Psoas muscle (tissue), 8 donors: Measurements from ENCODE around the gene CDKN2A. TPM values are rescaled to one million over a fixed set of nuclear protein-coding genes. Genes with fewer than 3 reads are reported as not detected.

ENCODE experiments used
- ATAC-seq, 4 donors: fragments of 200-7000 bp; cut with Tn5 transposase; one replicate each; pipeline ENCODE4 v1.9.1; 2020; ENCODE audit warnings: moderate library complexity in 3 of 4, mild to moderate bottlenecking in 2 of 4
- DNase-seq, 2 donors: peaks; one replicate each; pipeline ENCODE4 v3.0.0-alpha.2; 2020
- H3K27ac ChIP-seq: fragments of 200-600 bp; one replicate; pipeline ENCODE4 v1.8.0; 2022
- H3K27me3 ChIP-seq, 3 donors: fragments of 200-600 bp in 1 of 3; one replicate each; pipeline versions ENCODE4 v1.6.1 to v1.8.0; 2013 to 2022; ENCODE audit warnings: low read length in 2 of 3, mild to moderate bottlenecking in 2 of 3, moderate library complexity in 1 of 3; ENCODE audit not compliant: insufficient read depth in 3 of 3
- H3K36me3 ChIP-seq, 2 donors: fragments of 200-600 bp in 1 of 2; one replicate each; pipeline versions ENCODE4 v1.6.1 to v1.8.0; 2013 to 2022; ENCODE audit warnings: low read depth in 1 of 2, mild to moderate bottlenecking in 1 of 2, moderate library complexity in 1 of 2; ENCODE audit not compliant: insufficient read depth in 1 of 2
- H3K4me1 ChIP-seq: fragments of 200-600 bp; one replicate; pipeline ENCODE4 v1.8.0; 2022
- H3K4me3 ChIP-seq: fragments of 200-600 bp; one replicate; pipeline ENCODE4 v1.8.0; 2022; ENCODE audit warnings: mild to moderate bottlenecking
- H3K9me3 ChIP-seq: fragments of 200-600 bp; one replicate; pipeline ENCODE4 v1.8.0; 2022
- CTCF ChIP-seq: fragments of 200-600 bp; IDR thresholded peaks from one replicate; pipeline ENCODE4 v1.8.0; 2022; ENCODE audit warnings: antibody characterized with exemption
- WGBS, 3 donors: extraction: QIAGEN DNeasy Blood & Tissue Kit; methylation state at CpG; one replicate each; pipeline versions ENCODE4 v1.1.6 to v1.1.7; 2013; 5-methylcytosine and 5-hydroxymethylcytosine counted together
- intact Hi-C, 2 donors: fragments of 100-400 bp; cut with DNase I; formaldehyde crosslinking; loops; one replicate each; pipeline versions ENCODE4 v1.11.0 to v1.14.2; 2022
- polyA plus RNA-seq, 3 donors: library from polyadenylated mRNA; stranded (reverse); fragments of 200-250 nt; gene quantifications; one replicate each; pipeline ENCODE4 v1.2.3, GENCODE V29; 2013
- total RNA-seq, 4 donors: library from RNA; stranded (reverse); fragmentation: NEBNext Ultra II Directional in 2 of 4; extraction: Animal tissue kit (Norgen Biotek cat#: 25700) in 2 of 4; gene quantifications; one replicate each; pipeline versions ENCODE4 v1.2.1 to v1.2.4, GENCODE V29; 2021 to 2023
- donor health status: healthy with polysubstance abuse.
- donor health status: DM: no; HTN: no; CAD: no; lungs with moderate emphysema.
- donor health status: Bipolar disorder and iron deficiency.
- donor health status: healthy.
- donor health status: DM: yes; HTN: yes; CAD: no.
- donor health status: DM: no; HTN: no; CAD: no.
- donor health status: DM: no; HTN: no; CAD: no.
- donor health status: DM: yes; HTN: yes; CAD: no.

CDKN2A gene
- total and polyA plus RNA-seq, 7 donors = 0.04 to 0.66 (median 0.32) TPM; not detected in 4

GRCh38 chr9:21982861-21983560, 11.2 kb downstream of the CDKN2A start:
- Histone ChIP-seq H3K36me3 (no peaks in the 10 kb centered on the region), H3K27me3 (peaks cover 2 to 88% (median 14%) of the 10 kb centered on the region in 3 donors), H3K4me3 (no peak overlapping the region), H3K9me3 (no peaks in the 10 kb centered on the region), H3K27ac (no peak overlapping the region), H3K4me1 (no peaks in the 10 kb centered on the region)
- intact Hi-C loops = no loop called here
- ATAC-seq (no peak), DNase-seq (no peak)
- no peak for TF ChIP-seq CTCF
- WGBS, 3 donors = 38 to 68% (median 51%) methylated on average over 1 of the region's 1 CpG

- Histone ChIP-seq H3K4me1 (no peaks in the 10 kb centered on the region), H3K4me3 (no peak overlapping the region), H3K36me3 (no peaks in the 10 kb centered on the region), H3K27me3 (peaks cover 4 to 89% (median 14%) of the 10 kb centered on the region in 3 donors), H3K9me3 (no peaks in the 10 kb centered on the region), H3K27ac (no peak overlapping the region)
- no peak for TF ChIP-seq CTCF
- intact Hi-C loops = no loop called here
- DNase-seq (no peak), ATAC-seq (no peak)
- 44 to 65% (median 54%) methylated on average over 1 of the region's 1 CpG for WGBS, 3 donors
These were observed 11.8 kb downstream of the CDKN2A start for GRCh38 chr9:21982391-21982790.

- Histone ChIP-seq H3K9me3 (no peaks in the 10 kb centered on the region), H3K4me1 (peaks cover 8% of the 10 kb centered on the region), H3K36me3 (no peaks in the 10 kb centered on the region), H3K27me3 (peaks cover 13 to 98% (median 32%) of the 10 kb centered on the region in 3 donors), H3K27ac (no peak overlapping the region), H3K4me3 (no peak overlapping the region)
- no peak for TF ChIP-seq CTCF
- ATAC-seq = no peak
- WGBS, 3 donors = 17 to 18% (median 18%) methylated on average over 19 of the region's 19 CpGs
- DNase-seq = no peak
- intact Hi-C loops = loop anchor here in 1 of 2 donors (10.0 kb wide), 1 partner anchor 152 kb away; no protein-coding TSS in a partner anchor
These were observed 17.8 kb downstream of the CDKN2A start for GRCh38 chr9:21976334-21976875.

GRCh38 chr9:21974722-21975409, 19.3 kb downstream of the CDKN2A start:
- Histone ChIP-seq H3K36me3 (no peaks in the 10 kb centered on the region), H3K4me1 (peaks cover 8% of the 10 kb centered on the region), H3K27ac (no peak overlapping the region), H3K9me3 (no peaks in the 10 kb centered on the region), H3K27me3 (peaks cover 13 to 100% (median 41%) of the 10 kb centered on the region in 3 donors), H3K4me3 (peak overlapping the region; percentile 63)
- ATAC-seq (peak; percentile 52 to 85 (median 65)), DNase-seq (peak; percentile 25 to 53)
- 1% methylated on average over 46 to 51 of the region's 51 CpGs for WGBS, 3 donors
- no peak for TF ChIP-seq CTCF
- intact Hi-C loops = loop anchor here in 1 of 2 donors (10.0 kb wide), 1 partner anchor 150 kb away; no protein-coding TSS in a partner anchor
